Trophoblast cell (in vitro differentiated cells and primary cell): ENCODE measurements around the gene TSPAN9.

Source experiments
- DNase-seq, 2 donors: peaks; one replicate each; pipeline ENCODE4 v3.0.0-alpha.2; 2016
- H2AFZ ChIP-seq: 2 replicates; pipeline ENCODE4 v1.6.1; 2013; ENCODE audit warnings: low read length, moderate library complexity, mild to moderate bottlenecking; ENCODE audit not compliant: insufficient read depth, poor library complexity
- H2AK5ac ChIP-seq: 2 replicates; pipeline ENCODE4 v1.6.1; 2013; ENCODE audit warnings: mild to moderate bottlenecking, low read length
- H2BK120ac ChIP-seq: 2 replicates; pipeline ENCODE4 v1.6.1; 2013; ENCODE audit warnings: low read length, mild to moderate bottlenecking, moderate library complexity; ENCODE audit not compliant: insufficient read depth, poor library complexity
- H2BK12ac ChIP-seq: 2 replicates; pipeline ENCODE4 v1.6.1; 2013; ENCODE audit warnings: mild to moderate bottlenecking, low read length, moderate library complexity
- H2BK5ac ChIP-seq: 2 replicates; pipeline ENCODE4 v1.6.1; 2013; ENCODE audit warnings: low read length, low read depth, moderate library complexity, mild to moderate bottlenecking; ENCODE audit not compliant: poor library complexity
- H3K14ac ChIP-seq: 2 replicates; pipeline ENCODE4 v1.6.1; 2013; ENCODE audit warnings: mild to moderate bottlenecking, low read length
- H3K18ac ChIP-seq: 2 replicates; pipeline ENCODE4 v1.6.1; 2013; ENCODE audit warnings: mild to moderate bottlenecking, low read length
- H3K23ac ChIP-seq: 2 replicates; pipeline ENCODE4 v1.6.1; 2013; ENCODE audit warnings: low read length
- H3K27ac ChIP-seq: 2 replicates; pipeline ENCODE4 v1.5.1; 2013; ENCODE audit warnings: low read depth, mild to moderate bottlenecking, inconsistent platforms, low read length, moderate library complexity
- H3K27me3 ChIP-seq: 2 replicates; pipeline ENCODE4 v1.6.1; 2013; ENCODE audit warnings: inconsistent platforms, mild to moderate bottlenecking, low read length, moderate library complexity; ENCODE audit not compliant: insufficient read depth
- H3K36me3 ChIP-seq, 2 experiments: 1 replicate in 1 of 2; 2 replicates in 1 of 2; pipeline ENCODE4 v1.6.1; 2013; ENCODE audit warnings: low read length in 2 of 2, mild to moderate bottlenecking in 2 of 2, moderate library complexity in 1 of 2; ENCODE audit not compliant: insufficient read depth in 2 of 2, control insufficient read depth in 1 of 2
- H3K4ac ChIP-seq: 2 replicates; pipeline ENCODE4 v1.6.1; 2013; ENCODE audit warnings: low read depth, mild to moderate bottlenecking, low read length, moderate library complexity
- H3K4me1 ChIP-seq, 2 experiments: 1 replicate in 1 of 2; 2 replicates in 1 of 2; pipeline ENCODE4 v1.6.1; 2013; ENCODE audit warnings: low read length in 2 of 2, mild to moderate bottlenecking in 2 of 2, moderate library complexity in 1 of 2; ENCODE audit not compliant: insufficient read depth in 2 of 2, control insufficient read depth in 1 of 2
- H3K4me2 ChIP-seq: 2 replicates; pipeline ENCODE4 v1.6.1; 2013; ENCODE audit warnings: inconsistent platforms, mild to moderate bottlenecking, low read length, moderate library complexity
- H3K4me3 ChIP-seq: 2 replicates; pipeline ENCODE4 v1.5.1; 2013; ENCODE audit warnings: mild to moderate bottlenecking, low read depth, low read length, inconsistent platforms
- H3K79me1 ChIP-seq: one replicate; pipeline ENCODE4 v1.6.1; 2013; ENCODE audit warnings: low read length
- H3K79me2 ChIP-seq: 2 replicates; pipeline ENCODE4 v1.6.1; 2013; ENCODE audit warnings: low read length, mild to moderate bottlenecking; ENCODE audit not compliant: control insufficient read depth, insufficient read depth, poor library complexity
- H3K9ac ChIP-seq: 2 replicates; pipeline ENCODE4 v1.6.1; 2013; ENCODE audit warnings: mild to moderate bottlenecking, low read length
- H3K9me3 ChIP-seq: 2 replicates; pipeline ENCODE4 v1.6.1; 2013; ENCODE audit warnings: low read depth, mild to moderate bottlenecking, control low read depth, inconsistent platforms, low read length; ENCODE audit not compliant: insufficient read depth
- H4K12ac ChIP-seq: 2 replicates; pipeline ENCODE4 v1.6.1; 2013; ENCODE audit warnings: low read depth, mild to moderate bottlenecking, low read length, moderate library complexity
- H4K8ac ChIP-seq: 2 replicates; pipeline ENCODE4 v1.6.1; 2013; ENCODE audit warnings: low read depth, mild to moderate bottlenecking, low read length, moderate library complexity
- H4K91ac ChIP-seq: one replicate; pipeline ENCODE4 v1.6.1; 2013; ENCODE audit warnings: low read depth, mild to moderate bottlenecking, low read length, moderate library complexity
- WGBS: extraction: QIAGEN DNeasy Blood & Tissue Kit; methylation state at CpG from one replicate; pipeline ENCODE4 v1.1.7; 2013; ENCODE audit warnings: missing lambda C conversion rate; ENCODE audit not compliant: insufficient read length, insufficient coverage; ENCODE audit errors: extremely low coverage; 5-methylcytosine and 5-hydroxymethylcytosine counted together

Gene TSPAN9

GRCh38 chr12:3310271-3311026 lies 233.3 kb downstream of the TSPAN9 start:
- Histone ChIP-seq H2AFZ (no peak overlapping the region), H2BK5ac (no peak overlapping the region), H3K23ac (no peak overlapping the region), H3K9ac (no peak overlapping the region), H3K79me2 (no peaks in the 10 kb centered on the region), H3K27me3 (no peaks in the 10 kb centered on the region), H4K8ac (no peak overlapping the region), H3K79me1 (no peaks in the 10 kb centered on the region), H3K36me3 (no peaks in the 10 kb centered on the region), H3K4me1 (peaks cover 9 to 19% of the 10 kb centered on the region in 2 experiments), H3K9me3 (peaks cover 1% of the 10 kb centered on the region), H2BK12ac (no peak overlapping the region), H3K4ac (no peak overlapping the region), H3K4me2 (no peak overlapping the region), H4K91ac (no peak overlapping the region), H3K14ac (no peak overlapping the region), H2AK5ac (no peak overlapping the region), H4K12ac (no peak overlapping the region), H3K18ac (no peak overlapping the region), H2BK120ac (no peak overlapping the region), H3K27ac (no peak overlapping the region), H3K4me3 (peak overlapping the region; percentile 38)
- DNase-seq, result no peak
- WGBS, result no CpG with 5 or more reads among the region's 18 CpGs

- no peak overlapping the region for H2BK12ac ChIP-seq
- no peak overlapping the region for H3K18ac ChIP-seq
- WGBS, result no CpG with 5 or more reads among the region's 14 CpGs
- H3K4me1 ChIP-seq, result peaks cover 12 to 21% of the 10 kb centered on the region in 2 experiments
- no peak overlapping the region for H3K14ac ChIP-seq
- no peak overlapping the region for H2BK5ac ChIP-seq
- H2AFZ ChIP-seq, result no peak overlapping the region
- no peak overlapping the region for H4K8ac ChIP-seq
- H3K36me3 ChIP-seq, result no peaks in the 10 kb centered on the region
- H4K91ac ChIP-seq, result no peak overlapping the region
- H3K79me2 ChIP-seq, result no peaks in the 10 kb centered on the region
- H3K9me3 ChIP-seq, result peaks cover 1% of the 10 kb centered on the region
- H3K23ac ChIP-seq, result no peak overlapping the region
- no peak overlapping the region for H2BK120ac ChIP-seq
- no peak overlapping the region for H3K4me2 ChIP-seq
- H2AK5ac ChIP-seq, result no peak overlapping the region
- H3K9ac ChIP-seq, result no peak overlapping the region
- H4K12ac ChIP-seq, result no peak overlapping the region
- H3K79me1 ChIP-seq, result no peaks in the 10 kb centered on the region
- no peak overlapping the region for H3K27ac ChIP-seq
- H3K4ac ChIP-seq, result no peak overlapping the region
- no peak overlapping the region for H3K4me3 ChIP-seq
- peak; percentile 90 to 93 for DNase-seq
- H3K27me3 ChIP-seq, result no peaks in the 10 kb centered on the region
Measured at GRCh38 chr12:3311027-3311402, 233.8 kb downstream of the TSPAN9 start.

- no CpG with 5 or more reads among the region's 14 CpGs for WGBS
Measured at GRCh38 chr12:3311491-3312103, 234.4 kb downstream of the TSPAN9 start.

GRCh38 chr12:3313066-3313465 lies 235.9 kb downstream of the TSPAN9 start:
- no peak overlapping the region for H3K27ac ChIP-seq
- no peak overlapping the region for H3K23ac ChIP-seq
- H3K4me2 ChIP-seq, result no peak overlapping the region
- H3K9ac ChIP-seq, result no peak overlapping the region
- H3K4me3 ChIP-seq, result no peak overlapping the region
- no peak overlapping the region for H3K4ac ChIP-seq
- H3K14ac ChIP-seq, result no peak overlapping the region
- H2BK5ac ChIP-seq, result no peak overlapping the region
- H2BK120ac ChIP-seq, result no peak overlapping the region
- peaks cover 12 to 21% of the 10 kb centered on the region in 2 experiments for H3K4me1 ChIP-seq
- H4K91ac ChIP-seq, result no peak overlapping the region
- no CpG with 5 or more reads among the region's 13 CpGs for WGBS
- peak; percentile 57 to 61 for DNase-seq
- no peak overlapping the region for H2AFZ ChIP-seq
- no peaks in the 10 kb centered on the region for H3K36me3 ChIP-seq
- no peak overlapping the region for H4K12ac ChIP-seq
- H2AK5ac ChIP-seq, result no peak overlapping the region
- no peaks in the 10 kb centered on the region for H3K79me1 ChIP-seq
- no peak overlapping the region for H2BK12ac ChIP-seq
- peaks cover 1% of the 10 kb centered on the region for H3K9me3 ChIP-seq
- no peak overlapping the region for H3K18ac ChIP-seq
- H3K79me2 ChIP-seq, result no peaks in the 10 kb centered on the region
- no peak overlapping the region for H4K8ac ChIP-seq
- H3K27me3 ChIP-seq, result no peaks in the 10 kb centered on the region

More at GRCh38 chr12:3311491-3312103, 234.4 kb downstream of the TSPAN9 start:
- no peak overlapping the region for H3K4ac ChIP-seq
- H3K23ac ChIP-seq, result no peak overlapping the region
- no peaks in the 10 kb centered on the region for H3K79me1 ChIP-seq
- H3K9ac ChIP-seq, result no peak overlapping the region
- no peak overlapping the region for H3K14ac ChIP-seq
- H2BK120ac ChIP-seq, result no peak overlapping the region
- no peak overlapping the region for H3K4me2 ChIP-seq
- no peak overlapping the region for H2BK12ac ChIP-seq
- no peaks in the 10 kb centered on the region for H3K36me3 ChIP-seq
- no peak overlapping the region for H4K91ac ChIP-seq
- H3K27ac ChIP-seq, result no peak overlapping the region
- no peak overlapping the region for H4K8ac ChIP-seq
- peaks cover 12 to 21% of the 10 kb centered on the region in 2 experiments for H3K4me1 ChIP-seq
- H3K18ac ChIP-seq, result no peak overlapping the region
- peak in 1 of 2 donors; percentile 15 for DNase-seq
- no peaks in the 10 kb centered on the region for H3K79me2 ChIP-seq
- no peak overlapping the region for H2BK5ac ChIP-seq
- no peak overlapping the region for H2AFZ ChIP-seq
- no peak overlapping the region for H4K12ac ChIP-seq
- no peaks in the 10 kb centered on the region for H3K27me3 ChIP-seq
- no peak overlapping the region for H2AK5ac ChIP-seq
- H3K9me3 ChIP-seq, result peaks cover 1% of the 10 kb centered on the region
- no peak overlapping the region for H3K4me3 ChIP-seq
